GM19324 (cell line): ENCODE measurements around the gene KCNE3.

ENCODE experiments used
- ATAC-seq: cut with Tn5 transposase; IDR thresholded peaks from one replicate; pipeline ENCODE4 v1.9.1; 2021; ENCODE audit warnings: mild to moderate bottlenecking, moderate library complexity; ENCODE audit not compliant: unreplicated experiment, low FRiP score

Gene KCNE3, protein sequence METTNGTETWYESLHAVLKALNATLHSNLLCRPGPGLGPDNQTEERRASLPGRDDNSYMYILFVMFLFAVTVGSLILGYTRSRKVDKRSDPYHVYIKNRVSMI

DNA sequence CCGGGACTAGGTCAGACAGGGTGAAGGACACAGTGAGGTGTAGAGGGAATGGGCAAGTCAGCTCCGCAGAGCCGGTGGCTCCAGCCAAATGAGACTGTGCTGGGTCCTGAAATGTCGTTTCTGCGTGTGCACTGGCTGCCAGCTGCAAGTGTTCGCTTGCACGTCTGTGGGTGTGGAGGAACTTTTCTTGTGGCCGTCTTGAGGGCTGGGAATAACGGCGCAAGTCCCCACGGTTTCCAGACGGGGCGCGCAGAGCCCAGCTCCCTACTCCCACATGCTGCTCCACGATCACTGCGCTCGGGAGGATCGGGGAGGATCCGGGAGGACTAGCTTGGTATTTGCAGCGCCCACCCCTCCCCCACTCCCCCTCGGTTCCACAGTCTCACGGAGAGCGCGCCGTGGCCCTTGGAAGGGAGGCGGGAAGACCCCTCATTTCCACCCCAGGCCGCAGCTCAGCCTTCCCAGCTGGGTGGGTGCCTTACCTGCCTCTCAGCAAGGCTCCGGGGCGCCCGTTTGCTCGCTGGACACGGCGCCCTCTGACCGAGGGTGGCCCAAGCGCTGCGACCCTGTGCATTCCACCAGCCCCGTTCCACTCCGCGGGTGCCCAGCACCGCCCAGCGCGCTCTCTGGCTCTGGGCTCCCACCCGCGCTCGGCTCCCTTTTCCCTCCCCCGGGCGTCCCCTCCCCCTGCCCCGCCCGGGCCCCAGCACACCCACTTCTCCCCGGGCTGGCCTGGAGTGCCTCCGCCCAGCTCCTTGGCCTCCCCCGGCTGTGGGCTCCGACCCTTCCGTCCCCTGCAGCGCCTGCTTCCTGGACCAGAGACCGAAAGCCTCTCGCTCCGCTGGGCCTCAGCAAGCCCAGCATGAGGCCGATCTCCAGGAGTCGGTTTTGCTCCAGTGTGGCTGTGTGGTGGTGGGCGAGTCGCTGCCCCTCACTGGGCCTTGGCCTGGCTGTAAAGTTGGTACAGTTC is at the start of gene KCNE3:
KCNE3 (minus strand) TSS at position 634 of the 970 bp plus-strand sequence. CDS start 9,986 bp downstream, outside the sequence.
- no peak for ATAC-seq

DNA sequence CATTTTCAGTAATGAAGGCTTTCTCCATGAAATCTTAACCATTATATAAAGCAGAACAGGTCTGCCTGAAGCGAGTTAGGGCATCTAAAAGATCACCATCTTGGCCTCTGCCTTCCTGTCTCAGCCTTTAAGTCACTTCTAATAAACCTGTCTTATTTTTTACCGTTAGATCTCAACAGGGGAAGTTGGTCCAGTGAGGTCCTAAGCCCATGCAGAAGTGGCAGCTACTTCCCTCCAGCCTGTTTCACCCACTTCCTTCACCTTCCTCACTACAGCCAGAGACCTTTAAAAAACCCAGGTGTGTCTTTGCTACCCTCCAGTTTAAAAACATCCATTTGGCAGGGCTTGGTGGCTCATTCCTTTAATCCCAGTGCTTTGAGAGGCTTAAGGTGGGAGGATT is 40.2 kb upstream of the KCNE3 start:
- ATAC-seq, result no peak

DNA sequence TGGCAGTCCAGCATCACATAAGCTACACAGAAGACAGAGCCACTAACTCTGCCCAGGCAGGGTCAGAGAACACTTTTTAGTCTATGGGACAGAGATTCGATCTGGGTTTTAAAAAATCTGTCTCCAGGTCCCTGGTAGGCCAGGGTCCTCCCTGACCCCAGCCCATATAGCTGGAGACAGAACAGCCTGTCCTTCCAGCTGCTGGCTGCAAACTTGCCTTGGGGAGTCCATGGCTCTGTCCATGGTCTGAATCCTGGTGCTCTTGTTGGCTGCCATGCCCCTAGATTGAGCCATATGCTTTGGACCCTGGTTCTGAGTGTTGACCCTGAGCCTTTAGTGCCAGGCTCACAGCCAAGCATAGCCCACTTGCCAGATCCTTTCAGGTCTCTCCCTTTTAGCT is 39.5 kb upstream of the KCNE3 start:
- ATAC-seq, result no peak

DNA sequence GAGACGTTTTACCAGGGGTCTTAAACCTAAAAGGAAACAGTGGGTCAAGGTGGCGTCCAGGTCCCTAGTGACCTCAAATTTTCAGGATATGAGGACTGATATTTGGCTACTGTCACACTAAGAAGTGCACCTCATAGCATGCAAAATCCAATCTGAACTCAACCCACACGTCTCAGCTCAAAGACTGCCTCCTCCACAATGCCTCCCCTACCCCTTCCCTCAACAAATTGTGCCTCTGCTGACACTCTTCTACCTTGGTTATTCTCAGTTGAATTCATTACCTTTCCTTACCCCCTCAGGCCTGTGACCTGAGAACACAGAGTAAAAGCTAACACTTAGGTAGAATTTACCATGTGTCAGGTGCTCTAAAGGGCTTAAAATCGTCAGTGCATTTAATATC is 38.6 kb upstream of the KCNE3 start:
- ATAC-seq, result no peak

DNA sequence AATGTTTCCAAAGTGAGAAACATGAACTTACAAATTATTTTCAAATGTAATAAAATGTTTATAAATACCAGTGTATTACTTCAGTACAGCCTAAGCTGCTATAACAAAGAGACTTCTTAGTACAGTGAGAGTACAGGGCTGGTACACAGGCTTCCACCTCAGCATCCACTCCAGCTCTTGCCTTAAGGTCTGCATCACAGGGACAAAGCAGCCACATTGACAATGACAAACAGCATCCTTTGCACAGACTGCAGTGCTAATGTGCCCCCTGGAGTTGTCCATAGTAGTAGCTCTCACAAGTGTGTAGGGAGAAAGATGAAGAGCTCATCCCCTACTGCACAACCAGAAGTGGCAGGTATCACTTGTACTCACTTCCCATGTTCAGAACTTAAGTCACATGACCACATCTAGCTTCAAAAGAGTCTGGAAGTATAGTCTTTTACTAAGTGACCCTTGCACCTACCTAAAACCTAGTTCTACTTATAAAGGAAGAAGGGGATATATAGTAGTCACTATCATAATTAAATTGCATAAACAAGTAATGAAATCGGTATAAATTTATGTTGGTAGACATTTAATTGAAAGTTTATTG is 36.8 kb upstream of the KCNE3 start:
- ATAC-seq, result no peak

DNA sequence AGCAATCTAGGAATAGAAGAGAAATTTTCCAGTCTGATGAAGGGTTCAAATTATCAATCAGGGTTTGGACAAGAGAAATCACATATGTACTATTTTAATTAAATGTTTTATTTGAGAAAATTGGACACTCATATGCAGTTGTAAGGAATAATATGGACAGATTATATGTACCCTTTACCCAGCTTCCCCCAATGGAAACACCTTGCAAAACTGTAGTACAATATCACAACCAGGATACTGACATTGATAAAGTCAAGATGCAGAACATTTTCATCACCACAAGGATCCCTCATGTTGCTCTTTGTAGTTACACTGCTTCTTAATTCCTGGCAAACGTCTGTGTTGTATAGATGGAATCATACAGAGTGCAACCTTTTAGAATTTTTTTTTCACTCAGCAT is 27.6 kb upstream of the KCNE3 start:
- no peak for ATAC-seq

DNA sequence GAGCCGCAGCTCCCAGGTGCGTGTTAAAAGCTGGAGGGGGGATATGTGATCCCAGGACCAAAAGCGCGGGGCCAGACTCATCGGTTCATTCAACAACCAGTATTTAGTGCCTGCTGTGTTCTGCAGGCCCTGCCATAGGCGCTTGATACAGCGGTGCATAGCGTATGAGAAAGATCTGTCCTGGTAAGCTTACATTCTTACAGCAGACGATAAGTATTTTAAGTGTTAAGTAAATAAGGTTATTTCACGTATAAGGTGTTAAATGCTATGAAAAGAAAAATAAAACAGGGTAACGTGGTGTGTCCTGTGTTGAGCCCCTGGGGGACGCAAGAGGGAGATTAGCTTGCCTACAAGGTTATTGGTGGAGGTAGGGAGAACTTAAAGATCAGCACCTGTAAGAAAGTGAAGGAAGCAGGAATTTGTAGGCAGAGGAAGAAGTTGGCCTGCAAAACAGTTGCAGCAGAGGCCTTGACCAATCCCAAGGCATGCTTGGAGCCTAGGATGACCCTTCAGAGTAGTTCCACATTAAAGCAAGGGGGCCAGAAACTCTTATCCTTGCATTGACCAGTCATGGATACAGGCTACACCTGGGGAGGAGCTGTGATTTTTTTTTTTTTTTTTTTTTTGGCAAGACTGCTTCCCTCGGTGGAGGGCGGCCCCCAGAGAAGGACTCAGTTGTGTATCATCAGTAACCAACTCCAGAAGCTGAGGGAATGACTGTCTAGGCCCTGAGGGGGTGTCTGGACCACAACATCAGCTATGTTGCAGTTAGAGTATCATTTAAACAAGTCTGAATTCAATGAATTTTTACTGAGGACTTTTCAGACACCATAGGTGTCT is 26.7 kb upstream of the KCNE3 start:
- ATAC-seq, result no peak

DNA sequence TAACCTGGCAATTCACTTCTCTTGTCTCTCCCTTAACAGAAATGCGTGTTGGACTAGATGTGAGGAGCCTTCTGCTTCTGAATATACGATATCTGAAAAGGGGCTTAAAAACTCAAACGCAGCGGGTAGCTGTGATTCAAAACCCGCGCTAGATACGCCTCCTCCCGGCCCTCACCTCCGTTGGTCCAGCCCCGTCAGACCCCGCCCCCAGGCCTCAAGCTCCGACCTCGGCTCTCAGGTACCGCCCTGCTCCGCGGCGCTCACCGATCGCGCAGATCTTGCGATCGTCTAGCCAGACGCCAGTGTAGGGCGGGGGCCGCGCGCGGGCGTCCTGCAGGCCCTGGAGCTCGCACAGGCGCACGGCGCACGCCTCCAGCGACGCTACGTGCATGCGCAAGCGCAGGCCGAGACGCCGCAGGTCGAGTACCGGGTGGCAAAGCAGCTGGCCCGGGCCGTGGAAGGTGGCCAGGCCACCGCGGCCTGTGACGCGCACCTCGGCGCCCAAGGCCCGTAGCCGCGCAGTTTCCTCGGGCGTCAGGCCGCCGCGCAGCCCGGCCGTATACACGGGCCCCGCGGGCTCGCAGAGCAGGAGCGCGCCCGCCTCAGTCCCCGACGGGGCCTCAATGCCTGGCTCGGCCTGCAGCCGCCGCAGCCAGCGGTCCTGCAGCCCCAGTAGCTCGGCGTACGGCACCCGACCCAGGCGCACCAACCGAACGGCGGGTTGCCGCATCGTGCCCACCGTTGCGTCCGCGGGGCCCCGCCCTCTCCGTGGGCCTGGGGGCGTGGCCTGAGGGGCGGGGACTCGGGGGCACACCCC is 25.8 kb upstream of the KCNE3 start, which contains the start of gene LIPT2:
LIPT2 (minus strand) TSS at position 751 of the 817 bp plus-strand sequence; CDS start at position 730, 21 bp downstream.
- peak; percentile 97 for ATAC-seq

DNA sequence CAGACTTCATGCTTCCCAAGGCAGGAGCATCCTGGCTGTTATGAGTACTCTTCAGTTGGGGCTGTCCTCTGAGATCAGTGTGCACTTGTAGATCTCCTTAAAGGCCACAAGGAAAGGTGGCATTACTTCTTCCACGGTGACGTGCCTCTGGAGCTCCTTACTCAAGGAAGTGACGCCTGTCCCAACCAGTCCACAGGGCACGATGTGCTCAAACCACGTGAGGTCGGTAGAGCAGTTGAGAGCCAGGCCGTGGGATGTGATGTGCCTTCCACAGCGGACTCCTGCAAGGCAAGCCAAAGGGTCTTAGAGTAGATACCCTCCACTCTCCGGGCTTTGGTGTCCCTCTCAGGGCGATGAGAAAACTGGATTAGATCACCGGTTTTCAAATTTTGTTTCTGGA is 24.7 kb upstream of the KCNE3 start:
- ATAC-seq, result no peak

DNA sequence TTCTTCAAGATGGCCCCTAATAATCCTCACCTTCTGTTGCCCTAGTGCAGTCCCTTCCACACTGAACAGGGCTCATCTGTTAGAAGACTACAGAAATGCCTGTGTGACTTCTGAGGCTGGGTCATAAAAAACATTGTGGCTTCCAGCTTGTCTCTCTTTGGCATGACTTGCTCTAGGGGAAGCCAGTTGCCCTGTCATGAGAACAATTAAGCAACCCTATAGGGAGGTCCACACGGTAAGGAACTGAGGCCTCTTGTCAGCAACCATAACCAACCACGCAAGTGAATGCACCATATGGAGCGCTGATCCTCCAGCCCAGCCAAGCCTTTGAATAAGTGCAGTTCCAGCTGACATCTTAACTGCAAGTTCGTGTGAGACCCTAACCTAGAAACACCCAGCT is 23.6 kb upstream of the KCNE3 start:
- ATAC-seq, result no peak

DNA sequence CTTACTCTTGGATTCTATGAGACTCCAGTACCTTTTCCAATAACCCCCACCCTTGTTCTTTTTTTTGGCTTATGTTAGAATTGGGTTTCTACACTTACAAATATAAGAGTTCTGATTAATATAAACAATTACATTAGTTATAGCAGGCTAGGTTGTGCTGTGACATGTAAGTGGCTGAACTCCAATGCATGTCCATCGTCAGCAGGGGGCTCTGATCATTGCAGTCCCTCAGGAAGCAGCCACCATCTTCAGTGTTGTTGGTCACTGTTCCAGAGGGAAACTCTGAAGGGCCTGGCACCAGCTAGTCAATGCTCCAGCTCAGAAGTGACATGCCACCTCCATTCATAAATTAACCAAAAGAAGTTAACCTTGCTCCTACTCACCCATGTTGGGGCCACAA is 20.5 kb upstream of the KCNE3 start:
- no peak for ATAC-seq

DNA sequence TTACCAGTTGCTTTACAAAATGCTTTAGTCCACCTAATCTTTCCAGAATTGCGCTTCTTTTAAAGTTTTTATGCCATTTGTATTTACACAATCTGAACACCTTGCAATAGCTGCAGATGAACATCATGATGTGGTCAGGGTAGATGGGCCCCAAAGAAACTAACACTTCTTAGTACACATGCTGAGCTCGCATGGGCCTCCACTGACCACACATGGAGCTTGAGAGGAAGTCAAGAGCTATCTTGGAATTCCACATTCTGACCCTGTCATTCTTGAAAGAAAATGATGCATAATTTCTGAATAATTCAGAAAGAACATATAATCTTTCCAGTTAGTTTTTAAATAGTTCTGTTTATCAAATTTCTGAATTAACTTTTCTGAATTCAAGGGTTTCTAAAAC is 18.5 kb upstream of the KCNE3 start:
- no peak for ATAC-seq

DNA sequence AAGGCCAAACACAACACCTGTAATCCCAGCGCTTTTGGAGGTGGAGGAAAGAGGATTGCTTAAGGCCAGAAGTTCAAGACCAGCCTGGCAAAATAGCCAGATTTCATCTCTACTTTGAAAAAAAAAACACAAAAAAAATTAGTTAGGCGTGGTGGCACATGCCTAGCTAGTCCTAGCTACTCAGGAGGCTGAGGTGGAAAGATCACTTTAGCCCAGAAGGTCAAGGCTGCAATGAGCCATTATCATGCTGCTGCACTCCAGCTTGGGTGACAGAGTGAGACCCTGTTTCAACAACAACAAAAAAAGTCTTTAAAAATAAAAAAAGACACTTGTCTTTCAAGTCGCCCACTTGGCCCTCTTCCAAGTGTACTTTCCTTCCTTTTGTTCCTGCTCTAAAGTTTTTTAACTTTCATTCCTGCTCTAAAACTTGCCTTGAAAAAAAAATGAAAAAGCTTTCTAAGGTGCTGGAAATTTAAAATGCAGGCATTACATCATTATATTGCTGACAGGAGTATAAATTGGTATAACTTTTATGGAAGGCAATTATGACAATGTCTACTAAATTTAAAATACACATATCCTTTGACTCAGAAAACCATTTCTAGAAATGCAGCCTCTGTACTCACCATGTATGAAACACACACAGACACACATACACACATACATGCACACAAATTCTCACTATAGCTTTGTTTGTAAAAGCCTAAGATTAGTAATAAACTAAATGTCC is 13.5 kb upstream of the KCNE3 start:
- ATAC-seq, result no peak

DNA sequence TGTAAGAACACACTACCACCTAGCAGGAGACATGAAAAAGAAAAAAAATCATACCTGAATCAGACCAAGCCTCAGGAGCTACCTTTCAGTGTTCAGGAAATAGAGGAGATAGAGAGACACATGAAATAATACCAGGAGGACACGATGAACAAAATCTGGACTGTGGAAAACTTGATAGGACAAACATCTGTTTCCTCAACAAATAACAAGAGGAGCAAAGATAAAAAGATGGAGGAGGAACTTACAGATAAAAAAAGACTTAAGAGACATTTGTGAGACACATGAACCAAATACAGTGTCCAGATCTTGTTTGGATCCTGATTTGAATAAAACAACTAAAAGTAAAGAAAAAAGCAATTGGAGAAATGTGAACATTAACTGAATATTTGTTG is 12.4 kb upstream of the KCNE3 start:
- no peak for ATAC-seq

DNA sequence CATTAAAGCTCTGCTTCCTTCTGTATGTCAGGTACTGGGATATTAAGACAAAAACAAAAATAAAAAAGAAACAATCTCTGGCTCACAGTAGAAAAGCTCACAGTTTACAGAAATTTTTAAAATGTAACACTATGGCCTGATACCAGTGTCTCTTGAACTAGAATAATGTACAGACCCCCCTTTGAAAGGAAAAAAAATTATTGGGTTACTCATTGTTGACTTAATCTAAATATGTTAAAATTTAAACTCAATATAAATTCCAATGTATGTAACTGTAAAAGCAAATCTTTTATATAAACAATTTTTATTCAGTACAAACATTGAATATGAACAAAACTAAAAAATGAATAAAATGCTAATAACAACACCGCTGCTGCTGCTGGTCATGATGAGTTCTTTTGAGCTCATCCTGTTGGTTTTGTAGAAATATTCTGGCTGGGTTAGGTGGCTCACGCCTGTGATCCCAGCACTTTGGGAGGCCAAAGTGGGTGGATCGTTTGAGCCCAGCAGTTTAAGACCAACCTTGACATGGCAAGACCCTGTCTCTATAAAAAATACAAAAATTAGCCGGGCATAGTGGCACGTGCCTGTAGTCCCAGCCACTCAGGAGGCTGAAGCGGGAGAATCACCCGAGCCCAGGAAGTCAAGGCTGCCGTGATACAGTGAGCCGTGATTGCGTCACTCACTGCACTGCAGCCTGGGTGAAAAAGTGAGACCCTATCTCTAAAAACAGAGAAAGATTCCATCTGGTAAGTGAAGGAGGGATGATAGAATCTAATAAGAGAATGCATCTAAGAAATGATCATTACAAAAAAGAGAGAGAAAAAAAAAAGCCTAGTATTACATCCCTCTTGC is 11.8 kb upstream of the KCNE3 start:
- no peak for ATAC-seq

DNA sequence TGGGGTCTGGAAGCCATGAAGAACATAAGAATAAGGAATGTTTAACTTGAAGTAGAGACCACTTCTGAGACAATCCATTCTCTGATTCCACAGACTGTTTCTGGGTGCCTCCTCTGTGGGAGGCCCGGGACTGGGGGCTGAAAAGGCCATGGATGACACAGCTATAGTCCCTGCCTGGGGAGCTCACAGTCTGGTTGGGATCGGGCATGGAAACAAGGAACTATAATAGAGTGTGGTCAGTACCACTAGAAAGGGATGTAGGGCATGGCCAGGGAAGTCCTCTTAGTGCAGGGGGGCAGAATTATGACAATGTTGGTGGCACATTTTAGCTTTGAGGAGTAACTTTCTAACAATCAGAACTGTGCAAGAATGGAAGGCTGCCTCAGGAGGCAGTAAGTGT is 9.2 kb upstream of the KCNE3 start:
- ATAC-seq, result no peak

DNA sequence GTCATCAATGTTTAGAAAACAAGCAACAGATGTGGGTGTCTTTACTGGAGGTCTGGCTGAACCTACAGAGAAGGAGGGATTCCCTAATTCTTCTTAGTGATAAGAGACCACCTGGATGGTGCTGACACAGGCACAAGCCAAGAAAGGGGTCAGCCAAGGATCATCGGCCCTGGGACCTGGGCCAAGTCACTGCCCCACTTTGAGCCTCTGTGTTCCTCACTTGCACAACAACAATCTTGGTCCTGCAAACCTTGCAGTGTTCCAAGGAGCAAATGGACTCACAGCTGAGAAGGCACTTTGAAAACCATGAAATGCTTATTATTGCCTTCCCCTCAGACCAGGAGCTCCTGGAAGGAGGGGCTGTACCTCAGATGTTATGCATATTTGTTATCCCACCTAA is 7.0 kb upstream of the KCNE3 start:
- ATAC-seq, result no peak

DNA sequence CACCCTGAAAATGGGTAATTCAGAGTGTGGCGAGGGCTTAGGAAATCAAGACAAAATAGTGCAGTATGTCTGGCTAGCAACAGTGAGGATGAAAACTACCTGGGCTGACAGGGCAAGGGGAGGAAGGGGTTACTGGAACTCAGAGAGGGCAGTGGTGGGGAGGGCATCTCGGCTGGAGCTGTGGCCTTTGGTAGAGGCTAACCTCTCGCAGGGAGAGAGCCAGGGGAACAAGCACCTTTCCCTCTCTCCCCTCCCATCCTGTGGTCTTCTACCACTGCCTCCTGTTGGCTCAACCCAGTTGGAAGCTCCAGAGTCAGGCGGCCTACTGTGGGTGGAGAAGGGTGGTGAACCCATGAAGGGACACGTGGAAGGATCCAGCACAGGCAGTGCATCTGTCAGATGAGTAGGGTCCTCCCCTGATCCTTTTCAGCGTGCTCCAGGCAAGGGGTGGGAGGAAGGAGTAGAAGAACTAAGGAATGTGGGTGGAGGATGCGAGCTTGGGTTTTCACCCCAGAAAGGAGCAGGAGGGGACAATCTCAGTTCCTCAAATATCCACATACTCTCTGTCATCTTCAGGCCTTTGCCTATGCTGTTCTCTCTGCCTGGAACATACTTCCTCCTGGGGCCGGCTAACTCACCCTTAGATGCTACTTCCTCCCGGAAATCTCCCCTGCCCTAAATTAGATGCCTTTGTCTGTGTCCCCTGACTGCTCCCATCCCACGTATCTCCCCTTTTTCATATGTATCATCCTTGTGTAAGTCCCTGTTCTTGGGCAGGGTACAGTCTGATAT is 6.2 kb upstream of the KCNE3 start:
- no peak for ATAC-seq
